ENCODE data around the gene CSF2.
A peak's percentile ranks its signal among the peaks of the same experiment; 100 is the strongest.

Gene CSF2

GRCh38 chr5:132055441-132055807, 18.2 kb upstream of the CSF2 start:
- DNase-seq = no peak

- no peak for DNase-seq
Observed at GRCh38 chr5:132055808-132056609, 17.6 kb upstream of the CSF2 start.

GRCh38 chr5:132056610-132057497, 16.7 kb upstream of the CSF2 start:
- DNase-seq = no peak

- DNase-seq = no peak
Observed at GRCh38 chr5:132057498-132058255, 15.9 kb upstream of the CSF2 start.

GRCh38 chr5:132058646-132059042, 14.9 kb upstream of the CSF2 start:
- DNase-seq = no peak

- DNase-seq = no peak
Observed at GRCh38 chr5:132059043-132059695, 14.4 kb upstream of the CSF2 start.

GRCh38 chr5:132059696-132060500, 13.7 kb upstream of the CSF2 start:
- no peak for DNase-seq

- no peak for DNase-seq
Observed at GRCh38 chr5:132060501-132061161, 13.0 kb upstream of the CSF2 start, which contains the start of gene IL3. Gene IL3 (plus strand): TSS chr5:132060655. CDS start chr5:132060707, 52 bp downstream.

- DNase-seq = no peak
Observed at GRCh38 chr5:132063090-132063911, 10.3 kb upstream of the CSF2 start.

GRCh38 chr5:132064140-132064539, 9.4 kb upstream of the CSF2 start:
- DNase-seq = no peak

GRCh38 chr5:132064738-132065331, 8.8 kb upstream of the CSF2 start:
- peak; percentile 17 to 63 for DNase-seq

- peak in 1 of 2 experiments; percentile 17 for DNase-seq
Observed at GRCh38 chr5:132065351-132065937, 8.1 kb upstream of the CSF2 start.

GRCh38 chr5:132065951-132066701, 7.5 kb upstream of the CSF2 start:
- no peak for DNase-seq

GRCh38 chr5:132066871-132067270, 6.7 kb upstream of the CSF2 start:
- DNase-seq = no peak

GRCh38 chr5:132067451-132067850, 6.1 kb upstream of the CSF2 start:
- DNase-seq = no peak

GRCh38 chr5:132067941-132068808, 5.4 kb upstream of the CSF2 start:
- no peak for DNase-seq

- DNase-seq = no peak
Observed at GRCh38 chr5:132069561-132069960, 4.0 kb upstream of the CSF2 start.

- DNase-seq = no peak
Observed at GRCh38 chr5:132069994-132070393, 3.6 kb upstream of the CSF2 start.

All from NCI-H187 (cell line).